SK-N-SH (cell line): ENCODE results near the gene SMNDC1. TPM values are rescaled to one million over a fixed set of nuclear protein-coding genes. Genes with fewer than 3 reads are reported as not detected.
A peak's percentile ranks its signal among the peaks of the same experiment; 100 is the strongest.

ENCODE experiments used
- CTCF ChIA-PET: fragments of 300-600, 350-600 bp; formaldehyde crosslinking; extraction: SDS; loops from one replicate; lab custom pipeline; 2021; lab: Yijun Ruan, JAX
- POLR2A ChIA-PET: fragments of 350-600 bp; sonication (Branson Sonifier 250); formaldehyde crosslinking; extraction: SDS; loops from one replicate; lab custom pipeline; 2020; ENCODE audit warnings: antibody characterized with exemption, inconsistent platforms; lab: Yijun Ruan, JAX
- DNase-seq: peaks from one replicate; pipeline ENCODE4 v3.0.0; 2012
- H2AFZ ChIP-seq: fragments of 200-600 bp; sonication (generic); 2 replicates; pipeline ENCODE4 v1.8.1; 2016; ENCODE audit warnings: antibody characterized with exemption, mild to moderate bottlenecking, low read depth
- H3F3A ChIP-seq: fragments of 200-600 bp; sonication (generic); replicated peaks from 2 replicates; pipeline ENCODE3; 2016; ENCODE audit warnings: antibody characterized with exemption, mild to moderate bottlenecking; ENCODE audit not compliant: insufficient read depth
- H3K27ac ChIP-seq, 2 experiments: fragments of 200-500 bp in 1 of 2; fragments of 200-600 bp in 1 of 2; sonication (Bioruptor generic) in 1 of 2; sonication (generic), shearing (Covaris generic) in 1 of 2; 2 replicates each; pipeline versions ENCODE4 v1.5.1 to v1.6.1; 2014 to 2016; ENCODE audit warnings: low read depth in 2 of 2, inconsistent platforms in 1 of 2, low read length in 1 of 2, mild to moderate bottlenecking in 1 of 2, mixed read lengths in 1 of 2
- H3K27me3 ChIP-seq: fragments of 200-600 bp; sonication (generic), shearing (Covaris generic); 2 replicates; pipeline ENCODE4 v1.6.1; 2016; ENCODE audit warnings: mixed run types; ENCODE audit not compliant: insufficient read depth
- H3K36me3 ChIP-seq, 2 experiments: fragments of 200-500 bp in 1 of 2; fragments of 200-600 bp in 1 of 2; sonication (Bioruptor generic) in 1 of 2; sonication (generic) in 1 of 2; replicated peaks in 1 of 2; 2 replicates each; pipeline versions ENCODE3 to v1.5.1; 2014 to 2016; ENCODE audit warnings: low read length in 1 of 2, mild to moderate bottlenecking in 1 of 2; ENCODE audit not compliant: insufficient read depth in 2 of 2, control insufficient read depth in 1 of 2
- H3K4me1 ChIP-seq, 2 experiments: fragments of 200-500 bp in 1 of 2; fragments of 200-600 bp in 1 of 2; sonication (Bioruptor generic) in 1 of 2; sonication (generic), shearing (Covaris generic) in 1 of 2; 2 replicates each; pipeline versions ENCODE4 v1.5.1 to v1.6.1; 2014 to 2016; ENCODE audit warnings: low read depth in 1 of 2, low read length in 1 of 2, mixed run types in 1 of 2; ENCODE audit not compliant: insufficient read depth in 2 of 2, control insufficient read depth in 1 of 2
- H3K4me2 ChIP-seq: fragments of 200-600 bp; sonication (generic), shearing (Covaris generic); 2 replicates; pipeline ENCODE4 v1.6.1; 2017; ENCODE audit warnings: mixed run types
- H3K4me3 ChIP-seq, 2 experiments: fragments of 200-500 bp in 1 of 2; fragments of 200-600 bp in 1 of 2; sonication (Bioruptor generic) in 1 of 2; sonication (generic), shearing (Covaris generic) in 1 of 2; 2 replicates each; pipeline versions ENCODE4 v1.5.1 to v1.8.1; 2014 to 2016; ENCODE audit warnings: low read depth in 2 of 2, inconsistent platforms in 1 of 2, low read length in 1 of 2, mild to moderate bottlenecking in 1 of 2, mixed read lengths in 1 of 2, moderate library complexity in 1 of 2
- H3K79me2 ChIP-seq: fragments of 200-600 bp; sonication (generic); 2 replicates; pipeline ENCODE4 v1.8.1; 2017; ENCODE audit warnings: mild to moderate bottlenecking; ENCODE audit not compliant: insufficient read depth
- H3K9ac ChIP-seq: fragments of 200-600 bp; sonication (generic); 2 replicates; pipeline ENCODE4 v1.6.1; 2017; ENCODE audit warnings: mixed run types
- H3K9me2 ChIP-seq: fragments of 200-600 bp; sonication (generic); 2 replicates; pipeline ENCODE4 v1.6.1; 2017; ENCODE audit warnings: mixed run types
- H3K9me3 ChIP-seq: fragments of 200-600 bp; sonication (generic); 2 replicates; pipeline ENCODE4 v1.6.1; 2017; ENCODE audit warnings: mixed run types, mild to moderate bottlenecking, moderate library complexity
- H4K20me1 ChIP-seq: fragments of 200-600 bp; sonication (generic); 2 replicates; pipeline ENCODE4 v1.6.1; 2017; ENCODE audit warnings: mild to moderate bottlenecking, mixed run types; ENCODE audit not compliant: insufficient read depth
- CHD2 ChIP-seq: fragments of 150-350 bp; IDR thresholded peaks from 2 replicates; pipeline ENCODE4 v1.6.1; 2018; ENCODE audit warnings: low read length; ENCODE audit not compliant: partially characterized antibody
- EZH2phosphoT487 ChIP-seq: fragments of 200-600 bp; sonication (generic); IDR thresholded peaks from 2 replicates; pipeline ENCODE4 v1.6.1; 2017; ENCODE audit warnings: low read depth, mixed run types, mild to moderate bottlenecking, antibody characterized with exemption, moderate library complexity, borderline replicate concordance
- FOSL2 ChIP-seq: IDR thresholded peaks from 2 replicates; pipeline ENCODE4 v1.4.0; 2012; ENCODE audit warnings: low read depth, mild to moderate bottlenecking, moderate library complexity, borderline replicate concordance
- FOXM1 ChIP-seq: IDR thresholded peaks from 2 replicates; pipeline ENCODE4 v1.4.0; 2012; ENCODE audit warnings: low read depth, mild to moderate bottlenecking
- GATA2 ChIP-seq: sonication (generic); formaldehyde crosslinking; IDR thresholded peaks from 2 replicates; pipeline ENCODE4 v1.5.0; 2020; ENCODE audit warnings: mild to moderate bottlenecking, missing genetic modification reagents
- MAX ChIP-seq: IDR thresholded peaks from 2 replicates; pipeline ENCODE4 v1.4.0; 2012; ENCODE audit warnings: low read depth
- PBX3 ChIP-seq: IDR thresholded peaks from 2 replicates; pipeline ENCODE4; 2012
- SIN3A ChIP-seq: IDR thresholded peaks from 2 replicates; pipeline ENCODE4 v1.6.1; 2012; ENCODE audit warnings: low read depth, mild to moderate bottlenecking, low read length, moderate library complexity, borderline replicate concordance
- TCF12 ChIP-seq: IDR thresholded peaks from 2 replicates; pipeline ENCODE4 v1.4.0; 2012
- USF2 ChIP-seq: fragments of 150-350 bp; IDR thresholded peaks from 2 replicates; pipeline ENCODE4 v1.6.1; 2017; ENCODE audit warnings: antibody characterized with exemption, low read length, low read depth, borderline replicate concordance
- WGBS: methylation state at CpG from one replicate; pipeline ENCODE4 v1.1.6; 2017; ENCODE audit warnings: low lambda C conversion rate; 5-methylcytosine and 5-hydroxymethylcytosine counted together
- polyA plus RNA-seq, 3 experiments: library from polyadenylated mRNA; depleted of rRNA; stranded (reverse); fragments of >200 nt; gene quantifications; 2 replicates each; pipeline ENCODE4 v1.2.3, GENCODE V29; 2012

The SMNDC1 gene
- polyA plus RNA-seq, 1 of the 3 experiments (the other 2 are of a cell fraction): 13.3 TPM

GRCh38 chr10:110304394-110304779 lies 333 bp downstream of the SMNDC1 start:
- no CpG with 5 or more reads among the region's 42 CpGs for WGBS
- Histone ChIP-seq H3K79me2 (peaks cover 54% of the 10 kb centered on the region), H3K4me3 (peak overlapping the region; percentile 86 to 94), H3K27ac (peak overlapping the region; percentile 85 to 93), H2AFZ (no peak overlapping the region), H3K4me2 (peak overlapping the region; percentile 86), H3K4me1 (peaks cover 13 to 18% of the 10 kb centered on the region in 2 experiments; a peak in 3 of 4 replicates), H3F3A (peaks cover 12% of the 10 kb centered on the region), H3K36me3 (peaks cover 38 to 40% of the 10 kb centered on the region in 2 experiments), H4K20me1 (peaks cover 39% of the 10 kb centered on the region), H3K9me2 (no peaks in the 10 kb centered on the region), H3K9ac (peak overlapping the region; percentile 94), H3K9me3 (no peaks in the 10 kb centered on the region), H3K27me3 (no peaks in the 10 kb centered on the region)
- POLR2A ChIA-PET: interaction anchor here (1.0 to 1.6 kb wide), 3 partner anchors 12 to 95 kb away, joined by 3 to 8 read pairs (median 5); no protein-coding TSS in a partner anchor
- CTCF ChIA-PET: interaction anchor here (0.6 to 4.0 kb wide), 11 partner anchors 9 to 375 kb away, joined by 3 to 21 read pairs (median 3); no protein-coding TSS in a partner anchor
- no peak for DNase-seq
- TF ChIP-seq TCF12 (no peak), FOXM1 (no peak), CHD2 (no peak), PBX3 (no peak), FOSL2 (no peak), MAX (no peak), USF2 (no peak), SIN3A (no peak)

GRCh38 chr10:110303681-110304080 lies 1.0 kb downstream of the SMNDC1 start:
- Histone ChIP-seq H3K36me3 (peaks cover 45 to 47% of the 10 kb centered on the region in 2 experiments), H3K27me3 (no peaks in the 10 kb centered on the region), H3K9me3 (no peaks in the 10 kb centered on the region), H3K9me2 (no peaks in the 10 kb centered on the region), H3K27ac (peak overlapping the region in 1 of 2 experiments; percentile 93; a peak in 2 of 4 replicates), H4K20me1 (peaks cover 39% of the 10 kb centered on the region), H3K79me2 (peaks cover 61% of the 10 kb centered on the region), H3K4me3 (peak overlapping the region; percentile 86 to 94), H3F3A (peaks cover 12% of the 10 kb centered on the region)
- CTCF ChIA-PET: interaction anchor here (0.9 to 4.0 kb wide), 6 partner anchors 8 to 316 kb away, joined by 3 to 21 read pairs (median 4); no protein-coding TSS in a partner anchor
- POLR2A ChIA-PET: interaction anchor here (1.6 kb wide), 1 partner anchor 95 kb away, joined by 8 read pairs; no protein-coding TSS in a partner anchor
- TF ChIP-seq EZH2phosphoT487 (no peak), GATA2 (no peak)
- TF ChIP-seq, all 33 proteins: peak for 0
- WGBS: under 1% methylated on average over 4 of the region's 4 CpGs
- no peak for DNase-seq
- Histone ChIP-seq H3K4me1 (peaks cover 13 to 18% of the 10 kb centered on the region in 2 experiments; a peak in 3 of 4 replicates), H3K4me2 (peak overlapping the region; percentile 86), H3K9ac (peak overlapping the region; percentile 94), H2AFZ (no peak overlapping the region)
